CD14-positive monocyte (primary cell): ENCODE measurements around the gene SYTL1. TPM values are rescaled to one million over a fixed set of nuclear protein-coding genes. Genes with fewer than 3 reads are reported as not detected.

Source experiments
- DNase-seq, 3 donors: peaks; one replicate each; pipeline ENCODE4 v3.0.0-alpha.2; 2011 to 2022
- H2AFZ ChIP-seq: 2 replicates; pipeline ENCODE4 v1.6.0; 2012; ENCODE audit warnings: mild to moderate bottlenecking, low read depth, low read length, inconsistent platforms; ENCODE audit not compliant: insufficient read depth, poor library complexity, severe bottlenecking
- H3K27ac ChIP-seq, 2 donors: 1 replicate in 1 of 2; 2 replicates in 1 of 2; pipeline ENCODE4 v1.5.1; 2012 to 2013; ENCODE audit warnings: low read length in 2 of 2, control low read depth in 1 of 2, inconsistent platforms in 1 of 2, low read depth in 1 of 2, mild to moderate bottlenecking in 1 of 2
- H3K27me3 ChIP-seq, 2 donors: one replicate each; pipeline versions ENCODE4 v1.6.0 to v1.6.1; 2011 to 2013; ENCODE audit warnings: low read length in 2 of 2; ENCODE audit not compliant: control insufficient read depth in 2 of 2, insufficient read depth in 2 of 2
- H3K36me3 ChIP-seq, 2 donors: replicated peaks in 1 of 2; 1 replicate in 1 of 2; 2 replicates in 1 of 2; pipeline versions ENCODE4 v1.5.1 to v1.6.1; 2012 to 2013; ENCODE audit warnings: low read length in 2 of 2, control low read depth in 1 of 2, inconsistent platforms in 1 of 2, mild to moderate bottlenecking in 1 of 2; ENCODE audit not compliant: insufficient read depth in 2 of 2, control insufficient read depth in 1 of 2
- H3K4me1 ChIP-seq, 2 donors: 1 replicate in 1 of 2; 2 replicates in 1 of 2; pipeline versions ENCODE4 v1.5.1 to v1.6.1; 2012 to 2013; ENCODE audit warnings: low read length in 2 of 2, control low read depth in 1 of 2, inconsistent platforms in 1 of 2, mild to moderate bottlenecking in 1 of 2, moderate library complexity in 1 of 2; ENCODE audit not compliant: insufficient read depth in 2 of 2, control insufficient read depth in 1 of 2
- H3K4me2 ChIP-seq: replicated peaks from 2 replicates; pipeline ENCODE3; 2012; ENCODE audit warnings: low read length, moderate library complexity, mild to moderate bottlenecking; ENCODE audit not compliant: poor library complexity, severe bottlenecking; ENCODE audit errors: extremely low read depth
- H3K4me3 ChIP-seq, 3 experiments: fragments of 200-600 bp in 1 of 3; sonication (generic) in 1 of 3; replicated peaks in 1 of 3; 1 replicate in 2 of 3; 2 replicates in 1 of 3; pipeline ENCODE4 v1.5.1; 2011 to 2013; ENCODE audit warnings: low read length in 3 of 3, mild to moderate bottlenecking in 3 of 3, control low read depth in 2 of 3, low read depth in 2 of 3, inconsistent platforms in 1 of 3, moderate library complexity in 1 of 3
- H3K79me2 ChIP-seq: 2 replicates; pipeline ENCODE4 v1.6.0; 2012; ENCODE audit warnings: mild to moderate bottlenecking, control low read depth, inconsistent platforms, low read length, moderate library complexity; ENCODE audit not compliant: insufficient read depth
- H3K9ac ChIP-seq: 2 replicates; pipeline ENCODE4 v1.6.0; 2017; ENCODE audit warnings: low read length, mild to moderate bottlenecking; ENCODE audit not compliant: insufficient read depth, poor library complexity, severe bottlenecking
- H3K9me3 ChIP-seq, 2 donors: replicated peaks in 1 of 2; 1 replicate in 1 of 2; 2 replicates in 1 of 2; pipeline versions ENCODE4 v1.5.1 to v1.6.1; 2012 to 2013; ENCODE audit warnings: low read length in 2 of 2, control low read depth in 1 of 2; ENCODE audit not compliant: control insufficient read depth in 1 of 2, insufficient read depth in 1 of 2
- H4K20me1 ChIP-seq: 2 replicates; pipeline ENCODE4 v1.6.0; 2012; ENCODE audit warnings: mild to moderate bottlenecking, low read length, control low read depth, moderate library complexity; ENCODE audit not compliant: insufficient read depth
- H3K27ac Mint-ChIP-seq, 7 donors: one replicate each; pipeline ENCODE4 v1.8.0; 2020; ENCODE audit warnings: mild to moderate bottlenecking in 7 of 7, mixed read lengths in 7 of 7, moderate library complexity in 6 of 7, inconsistent platforms in 2 of 7
- H3K27me3 Mint-ChIP-seq, 3 donors: one replicate each; pipeline ENCODE4 v1.8.0; 2021 to 2022; ENCODE audit warnings: low read depth in 3 of 3, mild to moderate bottlenecking in 3 of 3, mixed read lengths in 3 of 3, moderate library complexity in 3 of 3, inconsistent platforms in 1 of 3
- H3K36me3 Mint-ChIP-seq, 2 donors: one replicate each; pipeline ENCODE4 v1.8.0; 2020; ENCODE audit warnings: mixed read lengths in 2 of 2, inconsistent platforms in 1 of 2, mild to moderate bottlenecking in 1 of 2
- H3K4me1 Mint-ChIP-seq: one replicate; pipeline ENCODE4 v1.8.0; 2020; ENCODE audit warnings: mild to moderate bottlenecking, mixed read lengths
- H3K4me3 Mint-ChIP-seq, 2 donors: one replicate each; pipeline ENCODE4 v1.8.0; 2020; ENCODE audit warnings: mild to moderate bottlenecking in 2 of 2, mixed read lengths in 2 of 2, moderate library complexity in 1 of 2
- H3K9me3 Mint-ChIP-seq, 7 donors: one replicate each; pipeline ENCODE4 v1.8.0; 2020 to 2022; ENCODE audit warnings: mixed read lengths in 7 of 7, mild to moderate bottlenecking in 6 of 7, moderate library complexity in 6 of 7, inconsistent platforms in 2 of 7
- CTCF ChIP-seq: fragments of 200-600 bp; IDR thresholded peaks from one replicate; pipeline ENCODE4 v1.8.0; 2022; ENCODE audit warnings: antibody characterized with exemption, mild to moderate bottlenecking
- whole genome bisulfite sequencing: methylation state at CpG from one replicate; pipeline ENCODE4 v1.1.5; 2013; ENCODE audit warnings: missing lambda C conversion rate; ENCODE audit not compliant: insufficient coverage; 5-methylcytosine and 5-hydroxymethylcytosine counted together
- intact Hi-C, 2 donors: fragments of 100-400 bp; cut with micrococcal nuclease; formaldehyde crosslinking; loops; one replicate each; pipeline versions ENCODE4 v1.15.0 to v1.15.1; 2023
- polyA plus RNA-seq, 3 donors: library from polyadenylated mRNA; depleted of rRNA in 1 of 3; unstranded in 2 of 3; stranded (reverse) in 1 of 3; fragments of 300-500 nt in 2 of 3; fragments of >200 nt in 1 of 3; fragmentation: Illumina TruSeq in 2 of 3; gene quantifications; 1 replicate in 2 of 3; 2 replicates in 1 of 3; pipeline ENCODE4 v1.2.3, GENCODE V29; 2012 to 2021

SYTL1 gene
- polyA plus RNA-seq, 3 donors = 26.9 to 95.8 (median 44.6) TPM

GRCh38 chr1:27345272-27345671 lies 3.5 kb downstream of the SYTL1 start:
- H3K79me2 ChIP-seq = peaks cover 35% of the 10 kb centered on the region
- peaks cover 43 to 59% of the 10 kb centered on the region in 2 donors for H3K4me1 ChIP-seq
- H3K27me3 ChIP-seq = peaks cover 0 to 2% of the 10 kb centered on the region in 2 donors
- no peak overlapping the region for H3K4me3 Mint-ChIP-seq
- no peak overlapping the region for H3K4me2 ChIP-seq
- intact Hi-C loops = no loop called here
- no peak for TF ChIP-seq CTCF
- no peak for DNase-seq
- H3K36me3 ChIP-seq = peaks cover 16 to 30% of the 10 kb centered on the region in 2 donors
- H4K20me1 ChIP-seq = peaks cover 4% of the 10 kb centered on the region
- WGBS = 87% methylated on average over 12 of the region's 12 CpGs
- no peak overlapping the region for H3K27ac Mint-ChIP-seq
- no peak overlapping the region for H3K27ac ChIP-seq
- H3K9me3 ChIP-seq = no peaks in the 10 kb centered on the region
- no peak overlapping the region for H3K4me3 ChIP-seq
- no peak overlapping the region for H2AFZ ChIP-seq
- peaks cover 0 to 2% (median 0%) of the 10 kb centered on the region in 7 donors for H3K9me3 Mint-ChIP-seq
- H3K4me1 Mint-ChIP-seq = peaks cover 52% of the 10 kb centered on the region
- peaks cover 0 to 11% (median 0%) of the 10 kb centered on the region in 3 donors for H3K27me3 Mint-ChIP-seq
- H3K9ac ChIP-seq = no peak overlapping the region
- peaks cover 27 to 35% of the 10 kb centered on the region in 2 donors for H3K36me3 Mint-ChIP-seq

GRCh38 chr1:27346357-27346756 lies 4.5 kb downstream of the SYTL1 start:
- no peak overlapping the region for H3K27ac Mint-ChIP-seq
- H4K20me1 ChIP-seq = peaks cover 4% of the 10 kb centered on the region
- no peak for DNase-seq
- peaks cover 35% of the 10 kb centered on the region for H3K79me2 ChIP-seq
- no CpG with 5 or more reads among the region's 8 CpGs for WGBS
- H3K36me3 Mint-ChIP-seq = peaks cover 27 to 46% of the 10 kb centered on the region in 2 donors
- intact Hi-C loops = no loop called here
- H3K9ac ChIP-seq = no peak overlapping the region
- no peak overlapping the region for H3K4me2 ChIP-seq
- peaks cover 0 to 11% (median 2%) of the 10 kb centered on the region in 3 donors for H3K27me3 Mint-ChIP-seq
- H3K9me3 Mint-ChIP-seq = peaks cover 0 to 2% (median 0%) of the 10 kb centered on the region in 7 donors
- H3K27me3 ChIP-seq = peaks cover 0 to 2% of the 10 kb centered on the region in 2 donors
- H3K9me3 ChIP-seq = no peaks in the 10 kb centered on the region
- H3K4me3 Mint-ChIP-seq = no peak overlapping the region
- TF ChIP-seq CTCF = no peak
- H3K4me1 ChIP-seq = peaks cover 37 to 51% of the 10 kb centered on the region in 2 donors
- no peak overlapping the region for H3K27ac ChIP-seq
- H3K4me1 Mint-ChIP-seq = peaks cover 45% of the 10 kb centered on the region
- H3K36me3 ChIP-seq = peaks cover 27 to 41% of the 10 kb centered on the region in 2 donors
- H2AFZ ChIP-seq = no peak overlapping the region
- no peak overlapping the region for H3K4me3 ChIP-seq
